Activated naive CD4-positive, alpha-beta T cell treated with anti-CD3 and anti-CD28 coated beads, Interleukin-2, amount 10 ng/mL, durations not matched to agents 7 days and 5 days (primary cell): ENCODE data around the gene KDM1B.
"Not testable (repeated sequence)": the region's sequence is repeated elsewhere in the genome, so short reads cannot be mapped to it uniquely, and the experiment has no call there.

Source experiments
- CTCF ChIA-PET: fragments of 350-600 bp; sonication (Branson Sonifier 250); formaldehyde crosslinking; loops from one replicate; lab custom pipeline; 2021; ENCODE audit warnings: antibody characterized with exemption; lab: Charles Lee
- DNase-seq: peaks from one replicate; pipeline ENCODE4 v3.0.0-alpha.2; 2020
- H3K27ac Mint-ChIP-seq: one replicate; pipeline ENCODE4 v1.8.0; 2021; ENCODE audit warnings: mild to moderate bottlenecking, moderate library complexity, mixed read lengths
- H3K27me3 Mint-ChIP-seq: one replicate; pipeline ENCODE4 v1.8.0; 2021; ENCODE audit warnings: mild to moderate bottlenecking, mixed read lengths
- H3K36me3 Mint-ChIP-seq: one replicate; pipeline ENCODE4 v1.8.0; 2021; ENCODE audit warnings: mixed read lengths
- H3K4me1 Mint-ChIP-seq: one replicate; pipeline ENCODE4 v1.8.0; 2021; ENCODE audit warnings: mixed read lengths
- H3K4me3 Mint-ChIP-seq: one replicate; pipeline ENCODE4 v1.8.0; 2021; ENCODE audit warnings: mild to moderate bottlenecking, moderate library complexity, mixed read lengths
- H3K9me3 Mint-ChIP-seq: one replicate; pipeline ENCODE4 v1.8.0; 2021; ENCODE audit warnings: mixed read lengths

KDM1B gene

DNA sequence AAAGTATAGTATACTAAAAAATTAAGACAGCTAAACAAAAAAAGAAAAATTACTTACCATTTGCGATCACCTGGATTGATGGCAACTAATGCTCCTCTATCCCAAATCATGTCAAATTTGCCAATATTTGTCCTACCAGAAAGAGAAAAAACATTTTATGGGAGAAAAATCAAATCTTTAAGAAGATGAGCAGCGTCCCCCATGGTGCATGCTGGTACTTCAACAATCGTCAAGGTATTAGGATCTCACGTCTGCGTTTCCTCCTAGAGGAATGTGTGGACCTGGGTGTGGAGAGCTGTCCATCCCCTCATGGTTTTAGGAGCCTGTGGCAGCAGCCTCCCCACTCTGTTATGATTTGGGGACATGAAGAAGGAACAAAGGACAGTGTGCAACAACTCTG, 16.3 kb upstream of the KDM1B start:
- CTCF ChIA-PET: no interaction called here
- DNase-seq: no peak
- H3K27me3 Mint-ChIP-seq: no peaks in the 10 kb centered on the region
- H3K4me1 Mint-ChIP-seq: peaks cover 8% of the 10 kb centered on the region
- peaks cover 22% of the 10 kb centered on the region for H3K36me3 Mint-ChIP-seq
- no peak overlapping the region for H3K4me3 Mint-ChIP-seq
- H3K27ac Mint-ChIP-seq: no peak overlapping the region
- no peaks in the 10 kb centered on the region for H3K9me3 Mint-ChIP-seq

DNA sequence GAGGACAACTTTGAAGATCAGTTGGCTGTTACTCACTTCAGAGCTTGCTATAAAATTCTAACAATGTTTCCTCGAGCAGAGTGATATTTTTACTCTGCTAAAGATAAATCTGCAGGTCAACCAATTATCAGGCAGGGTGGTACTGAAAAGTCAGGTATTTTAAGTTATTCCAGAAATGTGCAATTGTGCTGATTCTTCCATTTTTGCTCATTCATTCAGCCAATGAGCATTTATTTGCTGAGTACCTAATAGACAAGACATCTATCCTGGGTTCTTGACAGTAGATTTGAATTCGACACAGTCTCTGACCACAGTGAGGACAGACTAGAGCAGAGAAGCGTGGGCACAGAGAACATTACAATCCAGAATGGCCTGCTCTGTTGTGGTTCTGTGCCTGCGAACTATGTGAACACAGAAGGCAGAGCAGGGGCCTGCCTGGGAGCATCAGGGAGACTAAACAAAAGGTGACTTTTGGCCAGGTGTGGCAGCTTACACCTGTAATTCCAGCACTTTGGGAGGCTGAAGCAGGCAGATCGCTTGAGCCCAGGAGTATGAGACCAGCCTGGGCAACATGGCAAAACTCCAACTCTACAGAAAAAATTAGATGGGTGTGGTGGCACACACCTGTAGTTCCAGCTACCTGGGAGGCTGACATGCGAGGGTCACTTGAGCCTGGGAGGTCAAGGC, 15.1 kb upstream of the KDM1B start:
- CTCF ChIA-PET: interaction anchor here (1.0 kb wide), 1 partner anchor 10 kb away, joined by 3 read pairs; no protein-coding TSS in a partner anchor
- DNase-seq: no peak
- Mint-ChIP-seq H3K4me3 (no peak overlapping the region), H3K27ac (no peak overlapping the region), H3K4me1 (peaks cover 2% of the 10 kb centered on the region), H3K36me3 (peaks cover 22% of the 10 kb centered on the region), H3K27me3 (no peaks in the 10 kb centered on the region), H3K9me3 (no peaks in the 10 kb centered on the region)

DNA sequence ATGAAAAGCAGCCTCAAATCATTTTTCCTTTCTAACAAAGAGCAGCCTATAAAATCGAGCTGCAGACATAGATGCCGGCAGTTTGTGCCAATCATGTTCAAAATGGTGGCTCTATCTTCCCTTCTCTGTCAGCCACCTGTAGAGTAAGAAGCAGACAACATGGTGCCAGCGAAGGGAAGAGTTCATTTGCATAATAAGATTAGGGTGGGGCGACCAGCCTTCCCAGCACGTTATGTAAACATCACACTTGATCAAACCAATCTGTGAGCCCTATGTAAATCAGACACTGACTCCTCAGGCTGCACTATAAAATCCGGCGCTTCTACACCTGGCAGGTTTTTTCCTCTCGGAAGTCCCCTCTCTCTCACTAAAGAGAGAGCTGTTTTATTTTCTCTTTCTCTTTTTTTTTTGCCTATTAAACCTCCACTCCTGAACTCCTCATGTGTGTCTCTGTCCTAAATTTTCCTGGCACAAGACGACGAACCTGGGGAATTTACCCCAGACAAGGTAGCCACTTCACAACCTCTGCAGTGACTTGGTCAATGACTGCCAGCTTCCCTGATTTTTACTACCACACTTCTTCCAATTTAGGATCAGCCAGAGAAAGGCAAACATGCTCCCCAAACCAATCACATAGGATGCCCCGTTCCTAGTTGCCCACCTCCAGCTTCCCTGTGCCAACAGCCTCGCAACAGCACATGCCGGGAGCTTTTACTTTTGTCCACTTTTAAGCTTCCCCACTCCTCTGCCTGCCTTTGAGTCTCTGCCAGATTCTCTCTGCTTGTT, 13.2 kb upstream of the KDM1B start:
- Mint-ChIP-seq H3K4me3 (no peak overlapping the region), H3K4me1 (no peaks in the 10 kb centered on the region), H3K9me3 (no peaks in the 10 kb centered on the region), H3K27ac (no peak overlapping the region), H3K27me3 (no peaks in the 10 kb centered on the region), H3K36me3 (peaks cover 15% of the 10 kb centered on the region)
- CTCF ChIA-PET: no interaction called here
- DNase-seq: no peak

DNA sequence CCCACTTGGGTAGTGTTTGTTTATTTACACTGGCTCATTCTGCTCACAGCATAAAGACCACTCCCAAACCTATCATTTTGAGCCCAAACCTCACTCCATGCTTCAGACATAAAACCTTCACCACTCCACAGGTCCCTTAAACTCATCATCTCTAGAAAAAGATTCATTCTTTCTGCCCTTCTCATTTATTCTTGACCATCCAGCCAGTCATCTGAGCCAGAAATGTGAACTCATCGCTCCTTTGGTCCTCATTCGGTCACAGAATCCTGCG, 12.7 kb upstream of the KDM1B start:
- Mint-ChIP-seq H3K9me3 (no peaks in the 10 kb centered on the region), H3K36me3 (peaks cover 15% of the 10 kb centered on the region), H3K27me3 (no peaks in the 10 kb centered on the region), H3K4me3 (no peak overlapping the region), H3K4me1 (no peaks in the 10 kb centered on the region), H3K27ac (no peak overlapping the region)
- CTCF ChIA-PET: no interaction called here
- no peak for DNase-seq

DNA sequence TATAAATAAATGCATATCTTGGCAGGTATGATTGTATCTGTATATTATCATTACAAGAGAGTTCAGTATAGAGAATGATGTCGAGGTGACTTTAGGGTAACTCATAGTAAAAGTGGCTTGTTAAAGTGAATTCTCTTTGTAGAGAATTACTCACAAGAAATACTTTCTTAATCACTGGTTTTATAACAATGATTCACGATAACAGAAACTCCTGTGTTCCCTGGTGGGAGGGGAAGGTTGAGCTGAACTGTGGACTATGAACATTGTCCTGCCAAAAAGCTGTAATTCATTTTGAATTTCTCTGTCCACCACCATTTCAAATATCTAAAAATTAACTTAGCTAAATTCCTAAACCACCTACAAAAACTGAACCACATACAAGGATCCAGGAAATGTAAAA, 8.1 kb upstream of the KDM1B start:
- DNase-seq: no peak
- no peaks in the 10 kb centered on the region for H3K9me3 Mint-ChIP-seq
- no peaks in the 10 kb centered on the region for H3K27me3 Mint-ChIP-seq
- no peaks in the 10 kb centered on the region for H3K4me1 Mint-ChIP-seq
- no peak overlapping the region for H3K4me3 Mint-ChIP-seq
- no peak overlapping the region for H3K27ac Mint-ChIP-seq
- peaks cover 8% of the 10 kb centered on the region for H3K36me3 Mint-ChIP-seq
- CTCF ChIA-PET: no interaction called here

DNA sequence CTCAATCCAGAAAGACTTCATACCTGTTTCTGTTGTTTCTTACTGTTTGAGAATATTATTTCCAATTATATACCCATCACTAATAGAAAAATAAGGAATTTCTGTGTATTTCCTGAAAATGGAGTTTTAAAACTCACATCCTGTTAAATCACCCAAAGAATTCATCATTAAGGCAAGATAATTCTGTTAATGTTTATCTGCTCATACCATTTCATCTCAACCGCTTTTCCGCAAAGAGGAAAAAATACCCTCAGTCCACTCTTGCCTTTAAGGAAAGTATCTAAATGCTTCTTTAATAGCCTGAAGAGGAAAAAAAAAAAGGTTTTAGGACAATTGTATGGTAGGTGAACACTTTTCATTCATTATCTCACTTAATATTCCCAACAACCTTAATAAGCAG, 7.6 kb upstream of the KDM1B start:
- Mint-ChIP-seq H3K4me1 (peaks cover 2% of the 10 kb centered on the region), H3K4me3 (no peak overlapping the region), H3K27me3 (no peaks in the 10 kb centered on the region), H3K27ac (no peak overlapping the region), H3K36me3 (peaks cover 3% of the 10 kb centered on the region), H3K9me3 (no peaks in the 10 kb centered on the region)
- no peak for DNase-seq
- CTCF ChIA-PET: no interaction called here

DNA sequence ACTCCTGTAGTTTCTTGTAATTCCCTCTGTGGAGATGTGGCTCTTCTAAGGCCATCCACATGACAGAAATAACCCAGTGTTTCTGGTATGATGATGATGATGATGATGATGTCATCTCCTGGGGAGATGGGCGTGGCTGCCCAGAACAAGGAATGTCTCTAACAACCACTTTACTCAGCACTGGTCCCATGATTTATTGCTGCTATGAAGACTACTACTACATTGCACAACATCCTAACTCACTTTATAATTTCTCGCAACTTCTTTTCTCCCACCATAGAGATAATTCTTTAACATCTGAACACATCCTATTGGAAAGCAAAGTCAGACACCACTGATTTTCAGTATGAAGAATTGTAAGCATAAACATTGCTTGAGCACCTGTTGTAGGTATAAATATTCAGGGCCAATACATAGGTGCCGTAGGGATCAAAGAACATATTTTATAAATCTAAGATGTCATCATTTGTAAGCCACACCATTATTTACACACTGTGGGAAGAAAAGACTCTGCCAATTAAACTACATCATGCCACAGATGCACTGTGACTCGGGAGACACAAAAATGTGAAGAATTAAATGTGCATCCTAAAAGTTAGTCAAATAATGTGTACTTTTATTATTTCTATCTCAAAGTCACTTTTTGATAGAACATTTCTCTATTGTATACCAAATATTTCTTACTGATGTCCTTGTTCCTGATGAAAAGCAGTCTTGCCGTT, 6.8 kb upstream of the KDM1B start:
- Mint-ChIP-seq H3K36me3 (peaks cover 3% of the 10 kb centered on the region), H3K4me1 (peaks cover 9% of the 10 kb centered on the region), H3K9me3 (no peaks in the 10 kb centered on the region), H3K27me3 (peaks cover 4% of the 10 kb centered on the region), H3K27ac (no peak overlapping the region), H3K4me3 (no peak overlapping the region)
- CTCF ChIA-PET: no interaction called here
- DNase-seq: no peak

DNA sequence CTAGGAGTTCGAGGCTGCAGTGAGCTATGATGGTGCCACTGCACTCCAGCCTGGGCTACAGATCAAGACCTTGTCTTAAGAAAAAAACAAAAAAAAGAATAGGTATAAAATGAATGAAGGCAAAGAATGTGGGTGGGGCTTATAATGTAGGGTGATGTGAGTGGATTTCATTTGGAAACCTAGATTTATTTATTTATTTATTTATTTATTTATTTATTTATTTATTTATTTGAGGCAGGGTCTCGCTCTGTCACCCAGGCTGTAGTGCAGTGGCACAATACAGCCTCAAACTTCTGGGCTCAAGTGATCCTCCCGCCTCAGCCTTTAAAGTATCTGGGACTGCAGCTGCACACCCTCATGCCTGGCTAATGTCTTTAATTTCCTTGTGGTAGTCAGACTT, 3.8 kb upstream of the KDM1B start:
- DNase-seq, H3K27me3 Mint-ChIP-seq, H3K4me3 Mint-ChIP-seq, H3K36me3 Mint-ChIP-seq, H3K9me3 Mint-ChIP-seq, CTCF ChIA-PET, H3K27ac Mint-ChIP-seq: not testable (repeated sequence)
- peaks cover 25% of the 10 kb centered on the region for H3K4me1 Mint-ChIP-seq

DNA sequence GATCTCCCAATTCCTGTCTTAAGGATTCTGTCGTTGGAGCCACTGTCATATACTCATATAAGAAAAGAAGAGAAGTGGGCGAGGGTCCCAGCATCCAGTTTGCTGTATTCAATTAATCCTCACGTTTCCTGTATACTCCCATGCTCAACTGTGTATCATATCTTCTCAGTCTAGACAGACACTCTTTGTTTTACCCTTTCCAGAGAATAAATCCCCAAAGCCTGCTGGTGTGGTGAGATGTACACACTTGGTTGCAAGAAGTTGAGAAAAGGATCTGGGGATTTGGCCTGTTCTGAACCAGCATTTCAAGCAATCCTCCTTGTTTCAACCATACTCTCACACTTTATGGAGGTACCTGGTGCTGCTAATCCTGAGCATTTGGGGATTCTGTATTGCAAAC, 3.4 kb upstream of the KDM1B start:
- Mint-ChIP-seq H3K27me3 (peaks cover 9% of the 10 kb centered on the region), H3K4me3 (no peak overlapping the region)

DNA sequence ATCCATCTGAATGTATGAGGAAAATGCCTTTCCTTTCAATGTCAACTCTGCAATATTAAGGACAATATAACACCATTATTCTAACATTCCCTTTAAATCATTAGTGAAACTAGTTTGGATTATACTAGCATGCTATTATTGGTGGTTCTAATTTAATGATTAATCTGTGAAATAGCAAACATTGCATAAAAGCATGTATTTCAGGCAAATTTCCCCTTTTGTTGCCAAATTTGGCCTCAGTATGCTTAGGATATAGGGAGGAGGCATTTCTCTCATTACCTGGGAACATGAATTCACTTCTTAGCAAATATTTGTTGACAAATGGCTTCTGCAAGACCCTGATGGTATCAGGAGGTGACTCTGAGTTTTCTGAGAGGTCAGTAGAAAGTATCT, 1.9 kb upstream of the KDM1B start:
- Mint-ChIP-seq H3K4me1 (peaks cover 27% of the 10 kb centered on the region), H3K27ac (no peak overlapping the region), H3K36me3 (peaks cover 4% of the 10 kb centered on the region), H3K4me3 (no peak overlapping the region), H3K9me3 (no peaks in the 10 kb centered on the region), H3K27me3 (peaks cover 9% of the 10 kb centered on the region)
- CTCF ChIA-PET: no interaction called here
- DNase-seq: no peak

More for the DNA sequence above, 3.4 kb upstream of the KDM1B start:
- CTCF ChIA-PET: no interaction called here
- H3K9me3 Mint-ChIP-seq: no peaks in the 10 kb centered on the region
- no peak for DNase-seq
- no peak overlapping the region for H3K27ac Mint-ChIP-seq
- H3K4me1 Mint-ChIP-seq: peaks cover 27% of the 10 kb centered on the region
- H3K36me3 Mint-ChIP-seq: peaks cover 4% of the 10 kb centered on the region

DNA sequence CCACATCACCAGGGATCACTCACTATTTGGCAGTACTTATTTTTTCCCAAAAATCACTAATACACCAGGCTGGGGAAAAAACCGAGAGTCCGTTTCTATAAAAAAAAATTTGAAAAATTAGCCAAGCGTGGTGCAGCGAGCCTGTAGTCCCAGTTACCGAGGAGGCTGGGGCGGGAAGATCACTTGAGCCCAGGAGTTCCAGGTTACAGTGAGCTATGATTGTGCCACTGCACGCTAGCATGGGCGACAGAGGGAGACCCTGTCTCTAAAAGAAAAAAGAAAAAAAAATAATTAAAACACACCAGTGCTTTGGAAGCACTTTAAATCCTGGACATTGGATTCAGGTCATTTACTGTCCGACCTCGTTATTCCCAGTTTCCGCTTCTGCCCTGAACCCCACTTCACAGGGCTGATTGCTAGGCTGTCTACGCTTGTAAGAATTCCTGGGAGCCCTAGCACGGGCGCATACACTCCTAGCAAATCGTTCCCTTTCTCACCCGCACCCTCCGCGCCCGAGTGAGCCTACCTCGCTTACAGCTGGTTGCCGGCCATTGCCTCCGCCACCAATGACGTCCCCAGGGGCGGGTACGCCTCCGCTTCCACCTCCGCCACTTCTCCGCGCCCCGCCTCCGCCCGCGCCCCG, 594 bp upstream of the KDM1B start, which contains the start of gene TPMT:
Gene TPMT, minus strand, starts transcription at position 571 of the 643 bp plus-strand sequence. CDS start 5,950 bp downstream, outside the sequence.
- peaks cover 9% of the 10 kb centered on the region for H3K27me3 Mint-ChIP-seq
- DNase-seq: no peak
- peaks cover 5% of the 10 kb centered on the region for H3K36me3 Mint-ChIP-seq
- H3K4me1 Mint-ChIP-seq: peaks cover 30% of the 10 kb centered on the region
- CTCF ChIA-PET: no interaction called here
- H3K4me3 Mint-ChIP-seq: peak within 1 kb of the TSS; percentile 98
- H3K27ac Mint-ChIP-seq: peak within 1 kb of the TSS; percentile 94
- no peaks in the 10 kb centered on the region for H3K9me3 Mint-ChIP-seq

DNA sequence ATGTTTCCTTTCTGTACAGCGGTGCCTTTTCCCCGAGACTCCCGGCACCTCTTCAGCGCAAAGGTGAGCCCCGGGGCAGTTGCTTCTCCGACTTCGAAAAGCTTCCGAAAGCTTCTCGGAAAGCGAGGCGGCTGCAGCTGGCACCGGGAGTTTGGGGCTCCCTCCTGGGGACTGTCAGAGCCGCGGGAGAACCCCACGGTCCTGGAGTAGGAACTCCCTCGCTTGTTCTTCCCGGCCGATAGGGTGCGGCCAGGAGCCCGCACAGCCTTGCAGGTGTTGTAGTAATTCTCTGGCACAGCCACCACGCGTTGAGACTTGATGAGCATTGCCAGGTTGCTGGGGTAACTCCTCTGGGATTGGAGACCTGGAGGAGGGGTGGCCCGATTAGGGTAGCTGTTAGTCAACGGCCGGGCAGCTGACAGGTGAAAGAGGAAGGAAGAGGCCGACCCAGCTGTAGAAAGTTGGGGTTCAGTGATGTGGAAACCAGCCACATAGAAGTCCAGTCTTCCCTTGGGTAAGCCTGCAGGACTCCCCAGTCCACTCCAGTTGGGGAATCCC, 721 bp downstream of the KDM1B start:
- CTCF ChIA-PET: no interaction called here
- H3K4me1 Mint-ChIP-seq: peaks cover 32% of the 10 kb centered on the region
- H3K4me3 Mint-ChIP-seq: peak overlapping the region; percentile 98
- H3K27me3 Mint-ChIP-seq: peaks cover 9% of the 10 kb centered on the region
- H3K36me3 Mint-ChIP-seq: peaks cover 11% of the 10 kb centered on the region
- DNase-seq: peak; percentile 59
- no peaks in the 10 kb centered on the region for H3K9me3 Mint-ChIP-seq
- peak overlapping the region; percentile 83 for H3K27ac Mint-ChIP-seq

DNA sequence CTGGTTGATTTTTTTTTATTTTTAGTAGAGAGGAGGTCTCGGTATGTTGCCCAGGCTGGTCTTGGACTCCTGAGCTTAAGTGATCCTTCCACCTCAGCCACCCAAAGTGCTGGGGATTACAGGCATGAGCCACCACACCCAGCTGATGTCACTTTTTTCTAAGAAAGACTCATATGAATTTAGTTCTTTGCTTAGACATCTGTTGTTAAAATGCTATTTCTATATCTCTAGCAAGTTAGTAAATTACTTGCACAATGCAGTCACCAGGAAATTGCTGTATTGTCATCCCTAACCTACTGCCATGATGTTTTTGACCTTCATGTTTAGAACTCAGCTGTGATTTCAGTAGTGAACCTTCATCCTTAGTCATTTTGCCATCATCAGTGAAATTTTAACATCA, 5.7 kb downstream of the KDM1B start:
- peaks cover 16% of the 10 kb centered on the region for H3K4me1 Mint-ChIP-seq
- CTCF ChIA-PET: no interaction called here
- H3K4me3 Mint-ChIP-seq: no peak overlapping the region
- DNase-seq: no peak
- peak overlapping the region; percentile 16 for H3K27ac Mint-ChIP-seq
- H3K27me3 Mint-ChIP-seq: no peaks in the 10 kb centered on the region
- H3K9me3 Mint-ChIP-seq: no peaks in the 10 kb centered on the region
- H3K36me3 Mint-ChIP-seq: peaks cover 26% of the 10 kb centered on the region

DNA sequence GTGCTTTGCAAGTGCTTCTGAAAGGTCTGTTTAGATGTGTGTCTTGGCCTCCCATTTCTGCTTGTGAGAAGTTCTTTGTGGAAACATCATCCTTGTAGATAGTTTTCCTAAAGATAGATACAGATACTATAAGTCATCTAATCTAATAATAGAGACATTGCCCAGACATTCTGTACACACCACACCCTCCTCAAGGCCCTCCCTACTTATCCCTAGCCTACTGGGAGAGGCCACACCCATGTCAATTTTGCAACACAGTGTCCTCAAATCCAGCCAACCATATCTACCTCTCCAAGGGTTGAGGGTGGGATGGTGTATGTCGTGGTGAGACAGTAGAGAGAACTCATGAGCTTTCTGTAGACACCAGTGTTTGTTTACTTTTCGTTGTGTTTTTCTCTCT, 6.2 kb downstream of the KDM1B start:
- Mint-ChIP-seq H3K27ac (peak overlapping the region; percentile 16), H3K4me1 (peaks cover 11% of the 10 kb centered on the region), H3K4me3 (no peak overlapping the region), H3K9me3 (no peaks in the 10 kb centered on the region), H3K36me3 (peaks cover 26% of the 10 kb centered on the region), H3K27me3 (no peaks in the 10 kb centered on the region)
- CTCF ChIA-PET: no interaction called here
- DNase-seq: no peak
